OCI-LY1 (cell line): Measurements from ENCODE around the gene ATP11C.

ENCODE experiments used
- H2AFZ ChIP-seq: fragments of 200-600 bp; sonication (generic), shearing (Covaris generic); 2 replicates; pipeline ENCODE4 v1.6.0; 2014; ENCODE audit warnings: antibody characterized with exemption, mild to moderate bottlenecking, low read length
- H3F3A ChIP-seq: fragments of 200-600 bp; sonication (generic), shearing (Covaris generic); 2 replicates; pipeline ENCODE4 v1.6.0; 2014; ENCODE audit warnings: mild to moderate bottlenecking, antibody characterized with exemption, low read length, moderate library complexity; ENCODE audit not compliant: insufficient read depth
- H3K27ac ChIP-seq: fragments of 200-600 bp; sonication (generic); 2 replicates; pipeline ENCODE4 v1.5.1; 2014; ENCODE audit warnings: low read length, mixed run types, mild to moderate bottlenecking, low read depth; ENCODE audit not compliant: poor library complexity, severe bottlenecking
- H3K27me3 ChIP-seq: fragments of 200-600 bp; sonication (generic); 2 replicates; pipeline ENCODE4 v1.6.0; 2014; ENCODE audit warnings: antibody characterized with exemption, mild to moderate bottlenecking, low read length, moderate library complexity; ENCODE audit not compliant: insufficient read depth
- H3K36me3 ChIP-seq: fragments of 200-600 bp; sonication (generic); 2 replicates; pipeline ENCODE4 v1.6.1; 2014; ENCODE audit warnings: mild to moderate bottlenecking, antibody characterized with exemption, low read length, moderate library complexity, mixed read lengths; ENCODE audit not compliant: insufficient read depth
- H3K4me1 ChIP-seq: fragments of 200-600 bp; sonication (generic); 2 replicates; pipeline ENCODE4 v1.5.1; 2014; ENCODE audit warnings: mild to moderate bottlenecking, low read length, moderate library complexity; ENCODE audit not compliant: insufficient read depth, severe bottlenecking
- H3K4me2 ChIP-seq: fragments of 200-600 bp; sonication (generic), shearing (Covaris generic); 2 replicates; pipeline ENCODE4 v1.6.1; 2014; ENCODE audit warnings: low read length
- H3K4me3 ChIP-seq: fragments of 200-600 bp; sonication (generic); 2 replicates; pipeline ENCODE4 v1.5.1; 2014; ENCODE audit warnings: low read length, low read depth, mild to moderate bottlenecking, mixed read lengths; ENCODE audit not compliant: poor library complexity, severe bottlenecking
- H3K79me2 ChIP-seq: fragments of 200-600 bp; shearing (Covaris generic); 2 replicates; pipeline ENCODE4 v1.6.1; 2016; ENCODE audit warnings: mixed run types, low read length, mixed read lengths; ENCODE audit not compliant: insufficient read depth
- H3K9ac ChIP-seq: fragments of 200-600 bp; sonication (generic), shearing (Covaris generic); 2 replicates; pipeline ENCODE4 v1.6.1; 2014; ENCODE audit warnings: mild to moderate bottlenecking, low read length, mixed read lengths
- H3K9me2 ChIP-seq: fragments of 200-600 bp; sonication (generic), shearing (Covaris generic); 2 replicates; pipeline ENCODE4 v1.6.1; 2014; ENCODE audit warnings: low read depth, mild to moderate bottlenecking, low read length, mixed read lengths
- H3K9me3 ChIP-seq: fragments of 200-600 bp; shearing (Covaris generic); 2 replicates; pipeline ENCODE4 v1.6.1; 2014; ENCODE audit warnings: low read length, mixed read lengths
- H4K20me1 ChIP-seq: fragments of 200-600 bp; sonication (generic), shearing (Covaris generic); 2 replicates; pipeline ENCODE4 v1.6.0; 2016; ENCODE audit warnings: mild to moderate bottlenecking, low read length; ENCODE audit not compliant: insufficient read depth
- CTCF ChIP-seq: fragments of 200-600 bp; sonication (generic), shearing (Covaris generic); IDR thresholded peaks from 2 replicates; pipeline ENCODE4 v1.5.1; 2017; ENCODE audit warnings: mild to moderate bottlenecking, antibody characterized with exemption, low read length, moderate library complexity, mixed read lengths
- EZH2 ChIP-seq: fragments of 200-600 bp; sonication (generic), shearing (Covaris generic); IDR thresholded peaks from 2 replicates; pipeline ENCODE4 v1.8.0; 2017; ENCODE audit warnings: borderline replicate concordance, mixed run types, mild to moderate bottlenecking, antibody characterized with exemption, low read length, moderate library complexity, mixed read lengths

ATP11C gene

GRCh38 chrX:139734996-139735395, 197.9 kb downstream of the ATP11C start:
- no peak overlapping the region for H3K4me3 ChIP-seq
- H3K36me3 ChIP-seq, result peaks cover 3% of the 10 kb centered on the region; the same call in 1 of the 2 replicates
- no peaks in the 10 kb centered on the region for H3K4me1 ChIP-seq
- H3K27me3 ChIP-seq, result no peaks in the 10 kb centered on the region
- TF ChIP-seq CTCF (no peak), EZH2 (no peak)
- no peak overlapping the region for H3K9ac ChIP-seq
- no peak overlapping the region for H3K27ac ChIP-seq
- no peaks in the 10 kb centered on the region for H3K9me2 ChIP-seq
- no peaks in the 10 kb centered on the region for H3K9me3 ChIP-seq
- no peak overlapping the region for H2AFZ ChIP-seq
- no peak overlapping the region for H3K4me2 ChIP-seq
- H4K20me1 ChIP-seq, result no peaks in the 10 kb centered on the region
- no peaks in the 10 kb centered on the region for H3K79me2 ChIP-seq
- no peaks in the 10 kb centered on the region for H3F3A ChIP-seq

- no peaks in the 10 kb centered on the region for H3K27me3 ChIP-seq
- no peak overlapping the region for H2AFZ ChIP-seq
- TF ChIP-seq EZH2 (no peak), CTCF (no peak)
- H3K36me3 ChIP-seq, result no peaks in the 10 kb centered on the region
- H3K27ac ChIP-seq, result no peak overlapping the region
- no peak overlapping the region for H3K4me2 ChIP-seq
- H3K9me2 ChIP-seq, result no peaks in the 10 kb centered on the region
- no peaks in the 10 kb centered on the region for H3K9me3 ChIP-seq
- H3K4me1 ChIP-seq, result no peaks in the 10 kb centered on the region
- H3K79me2 ChIP-seq, result no peaks in the 10 kb centered on the region
- H4K20me1 ChIP-seq, result no peaks in the 10 kb centered on the region
- no peak overlapping the region for H3K9ac ChIP-seq
- no peaks in the 10 kb centered on the region for H3F3A ChIP-seq
- H3K4me3 ChIP-seq, result no peak overlapping the region
These were observed 207.1 kb downstream of the ATP11C start for GRCh38 chrX:139725720-139726119.

GRCh38 chrX:139724626-139725025, 208.2 kb downstream of the ATP11C start:
- H4K20me1 ChIP-seq, result no peaks in the 10 kb centered on the region
- H3K4me2 ChIP-seq, result no peak overlapping the region
- H3K9me3 ChIP-seq, result no peaks in the 10 kb centered on the region
- H3K9me2 ChIP-seq, result no peaks in the 10 kb centered on the region
- H3F3A ChIP-seq, result no peaks in the 10 kb centered on the region
- H2AFZ ChIP-seq, result no peak overlapping the region
- no peak overlapping the region for H3K27ac ChIP-seq
- no peaks in the 10 kb centered on the region for H3K4me1 ChIP-seq
- H3K79me2 ChIP-seq, result no peaks in the 10 kb centered on the region
- H3K36me3 ChIP-seq, result no peaks in the 10 kb centered on the region
- no peak overlapping the region for H3K4me3 ChIP-seq
- H3K27me3 ChIP-seq, result no peaks in the 10 kb centered on the region
- H3K9ac ChIP-seq, result no peak overlapping the region
- TF ChIP-seq EZH2, result no peak
- no peak for TF ChIP-seq CTCF
